ENCODE measurements around the gene SMURF1.

SMURF1 gene

GRCh38 chr7:99027841-99028240 lies 116.1 kb downstream of the SMURF1 start:
- no peak for DNase-seq (ENCODE audit: extremely low read depth, low read depth)
- TF ChIP-seq CTCF (IDR thresholded peaks at IDR 0.05; ENCODE audit: low read depth, low read length), result no peak

- no peak for TF ChIP-seq CTCF (IDR thresholded peaks at IDR 0.05; ENCODE audit: low read depth, low read length)
- DNase-seq (ENCODE audit: extremely low read depth, low read depth), result no peak
Measured at GRCh38 chr7:99027241-99027640, 116.7 kb downstream of the SMURF1 start.

- DNase-seq (ENCODE audit: extremely low read depth, low read depth), result no peak
- TF ChIP-seq CTCF (IDR thresholded peaks at IDR 0.05; ENCODE audit: low read depth, low read length), result no peak
Measured at GRCh38 chr7:99024066-99024465, 119.8 kb downstream of the SMURF1 start.

- no peak for DNase-seq (ENCODE audit: extremely low read depth, low read depth)
Measured at GRCh38 chr7:99021941-99022560, 121.9 kb downstream of the SMURF1 start.

GRCh38 chr7:99020413-99020715 lies 123.5 kb downstream of the SMURF1 start:
- no peak for DNase-seq (ENCODE audit: extremely low read depth, low read depth)
- TF ChIP-seq CTCF (IDR thresholded peaks at IDR 0.05; ENCODE audit: low read depth, low read length), result no peak

More at GRCh38 chr7:99021941-99022560, 121.9 kb downstream of the SMURF1 start:
- no peak for TF ChIP-seq CTCF (IDR thresholded peaks at IDR 0.05; ENCODE audit: low read depth, low read length)

GRCh38 chr7:99019523-99020412 lies 124.1 kb downstream of the SMURF1 start:
- TF ChIP-seq CTCF (IDR thresholded peaks at IDR 0.05; ENCODE audit: low read depth, low read length), result no peak
- DNase-seq (ENCODE audit: extremely low read depth, low read depth), result no peak

GRCh38 chr7:99016196-99016595 lies 127.7 kb downstream of the SMURF1 start:
- no peak for TF ChIP-seq CTCF (IDR thresholded peaks at IDR 0.05; ENCODE audit: low read depth, low read length)
- no peak for DNase-seq (ENCODE audit: extremely low read depth, low read depth)
